ENCODE results near the gene FBXW11. TPM values are rescaled to one million over a fixed set of nuclear protein-coding genes. Genes with fewer than 3 reads are reported as not detected.
"Not testable (repeated sequence)": the region's sequence is repeated elsewhere in the genome, so short reads cannot be mapped to it uniquely, and the experiment has no call there.

Gene FBXW11
- polyA plus RNA-seq, 1 donor, result 58.1 TPM

DNA sequence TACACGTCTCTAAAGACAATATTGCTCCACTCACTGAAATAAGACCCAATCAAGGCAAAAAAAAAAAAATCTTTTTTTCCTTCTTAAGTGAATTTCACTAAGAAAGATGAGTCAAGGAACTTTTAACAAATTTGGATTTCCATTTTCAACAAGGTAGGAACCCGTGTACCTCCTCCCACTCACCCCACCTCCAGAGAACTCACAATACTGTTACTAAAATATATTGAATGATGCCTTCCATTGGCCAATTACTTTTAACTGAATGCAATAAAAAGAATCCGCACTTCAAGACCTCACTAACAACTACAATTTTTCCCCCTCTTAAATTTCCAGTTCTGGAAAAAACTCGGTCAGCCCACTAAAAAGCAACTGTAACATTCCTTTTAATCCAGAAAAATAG is 50.7 kb downstream of the FBXW11 start:
- no peak for DNase-seq

DNA sequence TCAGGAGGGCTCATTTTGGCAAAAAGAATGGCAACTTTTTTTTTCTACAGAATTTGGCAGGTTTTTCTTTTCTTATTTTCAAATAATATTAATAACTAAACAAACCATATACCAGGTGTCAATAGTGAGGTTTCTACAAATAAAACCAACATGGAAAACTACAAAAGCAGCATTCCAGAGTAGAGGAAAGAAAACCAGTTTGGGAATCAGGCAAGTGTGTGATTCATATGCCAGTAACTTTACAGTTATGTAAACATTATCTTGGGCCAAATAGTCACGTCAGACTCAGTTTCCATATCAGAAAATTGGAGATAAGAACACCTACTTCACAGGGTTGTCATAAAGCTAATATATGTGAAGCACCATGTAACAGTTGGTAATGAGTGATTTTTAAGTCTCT is 51.7 kb downstream of the FBXW11 start:
- DNase-seq, result no peak

DNA sequence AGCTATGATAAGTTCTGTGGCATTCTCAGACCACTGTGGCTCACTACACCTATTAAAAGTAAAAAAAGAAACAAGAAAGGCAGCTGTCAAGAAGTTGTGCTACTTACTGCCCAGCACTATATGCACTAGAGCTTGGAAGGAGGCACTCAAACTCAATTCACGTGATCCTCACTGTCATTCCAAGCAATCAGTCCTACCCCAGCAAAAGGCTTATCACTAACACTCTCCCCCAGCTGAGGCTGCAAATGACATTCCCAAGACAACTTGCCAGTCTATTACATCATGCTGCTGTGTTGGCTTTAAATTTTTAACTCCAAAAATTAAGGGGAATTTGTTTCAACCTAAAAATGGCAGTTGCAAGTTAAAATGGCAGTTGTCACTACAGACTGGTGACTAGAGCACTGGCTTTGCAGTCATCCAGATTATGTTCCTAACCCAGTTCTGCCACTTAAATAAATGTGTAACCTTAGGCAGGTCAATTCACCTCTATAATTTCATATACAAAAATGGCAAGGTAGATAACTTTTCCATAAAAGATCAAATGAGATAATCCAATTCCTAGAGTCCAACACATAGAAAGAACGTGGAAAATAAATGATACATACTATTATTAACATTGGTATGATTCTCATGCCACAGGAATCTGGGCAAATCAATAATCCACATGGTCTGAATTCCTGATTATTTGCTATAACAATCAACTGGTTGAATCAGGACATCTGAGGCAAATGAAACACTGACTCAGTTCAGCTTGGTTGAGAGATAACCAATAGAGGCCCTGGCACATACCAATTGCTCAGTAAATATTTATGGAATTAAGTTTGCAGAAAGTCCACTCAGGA is 52.4 kb downstream of the FBXW11 start:
- DNase-seq, result no peak

DNA sequence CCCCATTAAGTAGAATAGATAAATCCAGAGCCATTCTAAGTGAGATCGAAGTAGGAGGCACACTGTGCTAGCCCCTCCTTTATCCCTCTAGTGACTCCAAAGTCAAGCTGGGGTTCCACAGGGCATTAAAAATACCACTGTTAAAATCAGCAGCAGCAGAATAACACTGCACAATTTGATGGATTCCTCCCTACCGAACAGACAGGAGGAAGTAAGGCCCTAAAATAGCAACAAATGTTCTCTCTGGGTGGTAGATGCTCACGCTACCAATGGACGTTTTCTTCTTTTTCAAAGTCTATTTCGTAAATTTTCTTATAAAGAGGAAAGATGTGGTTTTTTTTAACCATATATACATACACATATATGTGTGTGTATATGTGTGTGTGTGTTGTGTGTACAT is 54.4 kb downstream of the FBXW11 start:
- no peak for DNase-seq

DNA sequence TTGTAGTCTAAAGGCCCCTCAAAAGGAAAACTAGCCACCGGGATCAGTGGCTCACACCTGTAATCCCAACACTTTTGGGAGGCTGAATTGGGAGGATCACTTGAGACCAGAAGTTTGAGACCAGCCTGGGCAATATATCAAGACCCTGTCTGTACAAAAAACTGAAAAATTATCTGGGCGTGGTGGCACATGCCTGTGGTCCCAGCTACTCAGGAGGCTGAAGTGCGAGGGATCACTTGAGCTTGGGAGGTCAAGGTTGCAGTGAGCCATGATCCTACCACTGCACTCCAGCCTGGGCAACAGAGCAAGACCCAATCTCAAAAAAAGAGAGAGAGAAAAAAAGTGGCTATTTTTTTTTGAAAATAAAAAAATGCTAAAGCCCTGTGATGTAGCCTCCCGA is 55.2 kb downstream of the FBXW11 start:
- no peak for DNase-seq

DNA sequence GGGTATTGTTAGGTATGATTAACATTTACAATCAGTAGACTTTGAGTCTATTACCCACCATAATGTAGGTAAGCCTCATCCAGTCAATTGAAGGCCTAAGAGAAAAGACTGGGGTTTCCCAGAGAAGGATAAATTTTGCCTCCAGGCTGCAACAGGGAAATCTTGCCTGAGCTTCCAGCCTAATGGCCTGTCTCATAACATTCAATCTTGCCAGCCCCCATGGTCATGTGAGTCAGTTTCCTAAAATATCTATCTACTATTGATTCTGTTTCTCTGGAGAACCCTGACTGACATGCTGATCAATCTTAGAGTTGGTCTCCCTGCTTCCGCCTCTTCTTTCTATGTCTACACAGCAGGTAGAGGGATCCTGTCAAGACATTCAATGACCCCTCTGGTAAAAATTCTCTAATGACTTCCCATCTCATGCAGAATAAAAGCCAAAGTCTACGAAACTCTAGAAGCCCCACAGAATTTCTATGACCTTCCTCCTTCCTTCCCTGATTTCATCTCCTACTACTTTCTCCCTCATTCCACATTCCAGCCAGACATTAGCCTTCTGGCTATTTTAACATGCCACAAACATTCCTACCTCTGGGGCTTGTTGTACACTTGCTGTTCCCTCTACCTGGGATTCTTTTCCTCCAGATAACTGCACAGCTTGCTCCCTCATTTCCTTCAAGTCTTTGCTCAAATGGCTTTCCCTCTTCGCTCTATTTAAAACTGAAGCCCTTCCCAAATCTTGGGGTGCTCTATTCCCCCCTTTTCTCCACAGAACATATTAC is 60.2 kb downstream of the FBXW11 start:
- DNase-seq, result no peak

DNA sequence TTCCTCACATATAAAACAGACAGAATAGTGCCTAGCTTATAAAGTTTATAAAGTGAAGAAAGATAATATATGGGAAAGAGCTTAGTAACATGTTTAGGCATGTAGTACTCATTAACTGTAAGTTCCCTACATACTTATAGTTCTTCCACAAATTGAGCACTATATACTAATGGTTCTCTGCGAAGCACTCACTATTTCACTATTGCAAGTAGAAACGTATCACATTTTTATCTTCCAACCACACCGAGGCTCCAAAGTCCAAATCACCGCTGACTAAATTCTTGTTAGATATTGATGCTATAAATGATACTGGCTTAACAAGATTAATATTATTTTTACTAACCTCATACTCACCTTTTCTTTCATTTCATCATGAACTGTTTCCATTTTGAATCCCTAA is 61.0 kb downstream of the FBXW11 start:
- no peak for DNase-seq

DNA sequence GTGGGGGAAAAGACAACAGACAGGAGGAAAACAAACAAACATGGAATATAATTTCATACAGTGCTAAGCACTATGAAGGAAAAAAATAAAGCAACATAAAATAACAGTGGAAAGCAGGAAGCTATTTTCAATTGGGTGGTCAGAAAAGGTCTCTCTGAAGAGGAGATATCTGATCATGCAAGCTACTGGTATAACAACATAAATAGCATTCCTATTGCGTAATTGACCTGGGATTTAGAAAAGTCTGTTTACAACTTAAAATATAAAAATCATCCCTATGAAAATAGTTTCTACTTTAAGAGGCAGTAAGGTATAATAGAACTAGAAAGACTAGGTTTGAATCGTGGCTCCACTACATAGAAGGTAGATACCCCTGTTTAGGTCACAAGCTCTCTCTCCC is 61.4 kb downstream of the FBXW11 start:
- DNase-seq, result no peak

DNA sequence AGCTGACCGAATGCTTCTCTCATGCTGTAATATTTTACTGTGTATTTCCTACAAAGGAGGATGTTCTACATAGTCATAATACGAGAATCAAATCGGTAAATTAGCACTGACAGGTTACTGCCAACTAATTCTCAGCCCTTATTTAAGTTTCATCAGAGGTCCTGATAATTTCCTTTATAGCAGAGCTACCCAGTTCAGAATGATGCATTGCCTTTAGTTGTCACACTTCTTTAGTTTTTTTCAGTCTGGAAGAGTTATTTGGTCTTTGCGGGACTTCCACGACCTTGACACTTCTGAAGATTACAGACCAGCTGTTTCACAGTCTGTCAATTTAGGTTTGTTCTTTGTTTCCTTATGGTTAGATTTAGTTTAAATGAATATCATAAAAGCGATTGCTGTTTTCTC is 64.3 kb downstream of the FBXW11 start:
- not testable (repeated sequence) for DNase-seq

DNA sequence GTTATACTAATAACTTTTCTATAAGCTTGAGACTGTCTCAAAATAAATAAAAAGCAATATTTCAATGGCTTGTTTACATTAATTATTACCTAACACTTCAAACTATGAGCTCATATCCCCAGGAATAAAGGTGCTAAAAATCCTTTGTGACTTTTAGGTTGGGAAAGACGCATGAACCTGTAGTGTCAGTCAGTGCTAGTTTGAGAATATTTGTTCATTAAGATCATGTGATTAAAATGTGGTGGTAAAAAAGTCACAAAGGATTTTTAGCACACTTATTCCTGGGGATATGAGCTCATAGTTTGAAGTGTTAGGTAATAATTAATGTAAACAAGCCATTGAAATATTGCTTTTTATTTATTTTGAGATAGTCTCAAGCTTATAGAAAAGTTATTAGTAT is 64.8 kb downstream of the FBXW11 start:
- not testable (repeated sequence) for DNase-seq

DNA sequence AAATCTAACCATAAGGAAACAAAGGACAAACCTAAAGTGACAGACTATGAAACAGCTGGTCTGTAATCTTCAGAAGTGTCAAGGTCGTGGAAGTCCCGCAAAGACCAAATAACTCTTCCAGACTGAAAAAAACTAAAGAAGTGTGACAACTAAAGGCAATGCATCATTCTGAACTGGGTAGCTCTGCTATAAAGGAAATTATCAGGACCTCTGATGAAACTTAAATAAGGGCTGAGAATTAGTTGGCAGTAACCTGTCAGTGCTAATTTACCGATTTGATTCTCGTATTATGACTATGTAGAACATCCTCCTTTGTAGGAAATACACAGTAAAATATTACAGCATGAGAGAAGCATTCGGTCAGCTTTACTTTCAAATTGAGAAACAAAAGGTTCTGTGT is 65.2 kb downstream of the FBXW11 start:
- DNase-seq, result not testable (repeated sequence)

DNA sequence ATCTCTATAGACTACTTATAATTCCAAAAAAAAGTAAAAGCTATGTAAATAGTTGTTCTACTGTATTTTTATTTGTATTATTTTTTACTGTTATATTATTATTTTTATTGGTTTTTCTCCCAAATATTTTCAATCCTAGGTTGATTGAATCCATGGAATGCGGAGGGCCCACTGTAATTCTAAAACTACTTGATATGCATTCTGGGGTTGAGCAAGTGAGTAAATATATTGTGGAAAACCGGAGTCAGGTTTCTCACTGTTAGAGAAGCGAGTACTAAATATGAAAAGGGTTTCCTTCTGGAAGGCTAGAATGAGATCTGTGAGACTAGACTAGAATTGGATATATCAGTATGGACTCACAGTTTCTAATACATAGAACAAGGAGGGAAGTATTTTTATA is 66.5 kb downstream of the FBXW11 start:
- DNase-seq, result peak; percentile 15

DNA sequence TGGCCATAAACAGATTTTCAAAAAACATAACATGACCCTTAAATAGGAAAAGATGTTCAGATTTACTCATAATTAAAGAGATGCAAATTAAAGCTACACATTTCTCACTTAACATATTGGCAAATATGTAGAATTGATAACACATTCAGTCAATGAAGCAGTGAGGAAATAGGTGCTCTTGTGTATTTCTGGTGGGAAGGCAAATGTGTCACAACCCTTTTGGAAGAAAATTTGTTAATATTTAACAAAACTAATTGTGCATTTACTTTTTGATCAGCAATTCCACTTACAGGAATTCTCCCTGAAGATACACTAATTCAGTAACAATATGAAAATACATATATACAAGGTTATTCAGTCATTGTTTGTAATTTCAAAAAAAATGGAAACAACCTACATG is 68.1 kb downstream of the FBXW11 start:
- no peak for DNase-seq

DNA sequence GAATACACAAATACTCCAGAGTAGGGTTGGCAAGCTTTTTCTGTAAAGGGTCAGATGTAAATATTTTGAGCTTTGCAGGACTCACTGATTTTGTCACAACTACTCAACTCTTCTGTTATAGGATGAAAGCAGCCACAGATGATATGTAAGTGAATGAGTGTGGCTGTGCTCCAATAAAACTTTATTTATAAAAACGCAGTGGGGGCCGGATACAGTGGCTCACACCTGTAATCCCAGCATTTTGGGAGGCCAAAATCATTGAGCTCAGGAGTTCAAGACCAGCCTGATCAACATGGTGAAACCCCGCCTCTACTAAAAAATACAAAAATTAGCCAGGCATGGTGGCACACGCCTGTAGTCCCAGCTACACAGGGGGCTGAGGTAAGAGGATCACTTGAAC is 69.1 kb downstream of the FBXW11 start:
- no peak for DNase-seq

DNA sequence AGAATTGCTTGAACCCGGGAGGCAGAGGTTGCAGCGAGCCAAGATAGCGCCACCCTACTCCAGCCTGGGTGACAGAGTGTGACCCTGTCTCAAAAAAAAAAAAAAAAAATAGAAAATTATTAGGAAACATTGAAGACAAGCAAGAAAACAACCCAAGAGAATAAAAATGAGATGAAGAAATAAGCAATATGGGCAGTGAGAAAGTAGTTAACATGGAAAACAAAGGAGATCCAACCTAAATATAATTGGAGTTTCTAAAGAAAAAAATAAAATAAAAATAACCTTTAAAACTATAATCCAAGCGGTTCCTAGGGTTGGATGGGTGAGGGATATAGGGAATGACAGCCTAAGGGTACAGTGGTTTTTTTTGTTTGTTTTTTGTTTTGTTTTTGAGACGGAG is 71.9 kb downstream of the FBXW11 start:
- no peak for DNase-seq

DNA sequence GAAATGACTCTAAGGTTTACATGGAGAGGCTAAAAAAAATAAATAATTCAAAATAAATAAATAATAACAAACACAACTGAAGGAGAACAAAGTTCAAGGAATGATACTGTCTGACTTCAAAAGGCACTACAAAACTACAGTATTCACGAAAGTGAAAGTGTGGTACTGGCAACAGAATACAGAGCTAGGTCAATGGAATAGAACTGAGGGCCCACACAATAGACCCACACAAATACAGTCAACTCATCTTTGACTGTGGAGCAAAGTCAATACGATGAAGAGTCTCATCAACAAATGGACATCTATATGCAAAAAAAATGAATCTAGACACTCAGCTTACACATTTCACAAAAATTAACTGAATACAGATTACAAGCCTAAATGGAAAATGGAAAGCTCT is 75.3 kb downstream of the FBXW11 start:
- DNase-seq, result no peak

DNA sequence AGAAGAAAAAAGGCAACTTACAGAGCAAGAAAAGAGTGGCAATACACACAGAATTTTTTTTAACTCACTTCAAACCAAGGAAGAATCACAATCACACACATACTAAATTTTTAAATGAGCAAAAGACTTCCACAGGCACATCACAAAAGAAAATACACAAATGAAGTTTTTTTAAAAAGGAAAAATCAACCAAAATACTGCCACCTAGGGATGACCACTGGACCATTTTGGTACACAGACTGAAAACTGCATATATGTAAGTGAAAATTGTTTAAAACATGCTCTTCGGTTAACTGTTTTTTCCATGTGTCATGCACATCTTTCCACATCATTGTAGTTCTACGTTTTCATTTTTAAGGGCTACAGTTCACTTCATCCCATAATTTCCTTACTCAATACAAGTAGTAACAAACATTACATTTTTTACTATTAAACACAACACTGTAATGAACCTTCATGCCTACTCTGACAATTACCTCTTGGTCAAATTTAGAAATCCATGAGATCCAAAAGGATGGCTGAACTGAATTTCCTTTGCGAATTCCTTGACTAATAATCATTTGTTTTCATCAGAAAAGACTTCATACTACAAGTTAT is 79.0 kb downstream of the FBXW11 start:
- no peak for DNase-seq

DNA sequence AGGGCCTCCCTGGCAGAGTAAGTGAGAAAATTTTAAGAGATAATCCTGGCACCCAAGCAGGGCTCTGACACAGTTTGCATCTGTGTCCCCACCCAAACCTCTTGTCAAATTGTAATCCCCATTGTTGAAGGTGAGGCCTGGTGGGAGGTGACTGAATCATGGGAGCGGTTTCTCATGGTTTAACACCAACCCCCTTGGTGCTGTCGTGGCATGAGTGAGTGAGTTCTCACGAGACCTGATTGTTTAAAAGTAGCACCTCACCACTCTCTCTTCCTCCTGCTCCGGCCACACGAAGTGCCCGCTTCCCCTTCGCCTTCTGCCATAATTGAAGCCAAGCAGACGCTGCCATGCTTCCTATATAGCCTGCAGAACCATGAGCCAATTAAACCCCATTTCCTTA is 80.1 kb downstream of the FBXW11 start:
- DNase-seq, result no peak

DNA sequence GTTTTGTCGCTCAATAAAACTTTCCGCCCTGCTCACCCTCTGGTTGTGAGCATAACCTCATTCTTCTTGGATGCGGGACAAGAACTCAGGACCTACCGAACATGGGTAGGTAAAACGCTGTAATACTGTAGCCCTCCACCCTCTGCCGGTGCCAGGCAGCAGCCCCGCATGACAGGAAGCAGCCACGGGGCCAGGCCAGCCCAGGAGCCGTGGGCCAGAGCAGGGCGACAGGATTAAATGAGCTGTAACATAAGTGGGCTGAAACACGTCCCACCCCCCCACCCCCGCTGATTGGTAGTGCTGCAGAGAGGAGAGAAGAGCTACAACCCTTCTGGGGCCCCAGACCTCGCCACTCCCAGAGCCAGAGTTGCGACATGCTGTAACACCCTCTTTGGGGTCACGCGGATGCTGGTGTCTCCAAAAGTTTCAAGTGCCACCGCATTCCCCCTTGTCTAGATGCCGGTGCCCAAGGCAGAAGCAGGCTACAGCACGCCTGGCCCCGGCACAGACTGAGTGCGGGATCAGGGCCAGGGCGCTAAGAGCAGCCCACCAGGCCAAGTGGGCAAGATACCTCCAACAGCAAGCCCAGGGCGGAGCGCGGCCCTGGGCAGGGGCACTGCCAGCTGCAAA is 81.8 kb downstream of the FBXW11 start:
- no peak for DNase-seq

DNA sequence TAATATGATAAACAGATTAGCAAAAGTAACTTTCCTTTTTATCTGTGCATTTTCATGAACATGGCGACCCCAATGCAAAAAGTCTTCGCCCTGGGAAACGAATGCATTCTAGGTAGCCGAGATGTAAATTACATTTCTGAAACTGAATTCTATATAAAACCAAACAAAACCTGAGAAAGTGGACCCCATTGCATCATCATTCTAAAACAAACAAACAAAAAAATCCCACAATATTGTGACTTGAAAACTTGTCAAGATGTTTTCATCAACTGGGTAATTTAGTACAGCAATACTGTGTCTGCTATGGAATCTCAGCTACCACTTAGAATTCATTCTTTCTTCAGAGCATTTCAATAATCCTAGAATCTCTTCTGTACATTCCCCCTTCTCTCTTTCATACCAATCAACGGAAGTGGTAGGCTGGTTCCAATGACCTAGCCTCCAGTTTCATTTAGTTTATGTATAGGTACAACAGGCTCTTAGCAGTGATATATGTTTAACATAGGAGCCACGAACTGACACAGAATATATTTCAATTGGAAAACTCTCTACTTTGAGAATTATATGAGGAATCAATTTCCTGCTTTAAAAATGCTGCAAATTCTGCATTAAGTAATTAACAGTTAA is 85.6 kb downstream of the FBXW11 start:
- DNase-seq, result no peak

DNA sequence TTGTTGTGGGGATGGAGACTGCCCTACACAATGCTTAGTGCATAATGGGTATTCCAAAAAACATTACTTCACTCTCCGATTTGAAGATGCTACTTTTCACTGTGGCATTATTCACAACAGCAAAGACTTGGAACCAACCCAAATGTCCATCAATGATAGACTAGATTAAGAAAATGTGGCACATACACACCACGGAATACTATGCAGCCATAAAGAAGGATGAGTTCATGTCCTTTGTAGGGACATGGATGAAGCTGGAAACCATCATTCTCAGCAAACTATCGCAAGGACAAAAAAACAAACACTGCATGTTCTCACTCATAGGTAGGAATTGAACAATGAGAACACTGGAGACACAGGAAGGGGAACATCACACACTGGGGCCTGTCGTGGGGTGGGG is 90.7 kb downstream of the FBXW11 start:
- not testable (repeated sequence) for DNase-seq

DNA sequence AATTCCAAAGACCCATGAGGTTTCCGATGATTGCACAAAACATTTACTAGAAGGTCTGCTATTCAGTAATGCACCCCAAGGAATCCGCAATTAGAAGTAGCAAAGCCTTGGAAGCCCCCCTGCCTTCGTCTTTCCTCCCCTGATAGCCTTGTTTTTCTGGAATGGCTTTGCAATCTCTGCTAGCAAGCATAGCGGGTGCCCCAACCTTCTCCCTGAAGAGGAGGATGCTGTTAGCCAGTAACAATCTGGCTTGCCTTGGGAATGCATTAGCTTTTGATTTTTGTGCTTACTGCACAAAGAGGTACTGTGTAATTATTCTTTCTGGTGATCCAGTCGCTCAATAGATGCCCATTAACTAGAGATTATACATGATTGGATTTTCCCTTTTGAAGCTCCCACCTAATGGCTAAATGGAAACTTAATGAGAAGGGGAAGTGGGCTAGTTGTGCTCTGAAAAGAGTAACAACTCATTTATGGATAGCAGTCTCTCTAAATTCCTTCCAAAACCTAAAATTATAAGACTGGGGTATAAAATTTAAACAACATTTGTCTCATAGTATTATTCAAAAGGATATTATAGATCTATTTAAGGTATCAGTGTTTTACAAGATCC is 91.6 kb downstream of the FBXW11 start:
- no peak for DNase-seq

All from left kidney (tissue), 2 donors.